GM13976 (cell line): ENCODE data around the gene PITHD1.

Experiments
- DNase-seq: peaks from one replicate; pipeline ENCODE4 v3.0.0; 2012; ENCODE audit warnings: low spot score
- CTCF ChIP-seq: IDR thresholded peaks from 2 replicates; pipeline ENCODE4 v1.5.1; 2012; ENCODE audit warnings: borderline replicate concordance, mild to moderate bottlenecking; ENCODE audit not compliant: insufficient read depth; ENCODE audit errors: extremely low read depth, missing control alignments, control extremely low read depth
- in situ Hi-C: fragments of 300-500 bp; cut with MboI; formaldehyde crosslinking; loops from one replicate; pipeline ENCODE4 v1.12.0; 2022; ENCODE audit warnings: low sequenced_read_pairs, mixed read lengths, inconsistent platforms; ENCODE audit not compliant: unreplicated experiment

PITHD1 gene

GRCh38 chr1:23743287-23744152 is 34.7 kb upstream of the PITHD1 start, which contains the start of gene ELOA:
Gene ELOA (plus strand): TSS chr1:23743471. CDS start chr1:23743504, 33 bp downstream.
- in situ Hi-C loops: loop anchor here (10.0 kb wide), 1 partner anchor 49 kb away; the partner anchor contains the start of gene RPL11
- TF ChIP-seq CTCF: no peak
- peak; percentile 95 for DNase-seq

GRCh38 chr1:23745515-23745914 is 32.7 kb upstream of the PITHD1 start:
- TF ChIP-seq CTCF: peak; percentile 25
- in situ Hi-C loops: loop anchor here (10.0 kb wide), 1 partner anchor 51 kb away; the partner anchor contains the start of gene RPL11
- DNase-seq: peak; percentile 77

- no peak for DNase-seq
- in situ Hi-C loops: loop anchor here (10.0 kb wide), 1 partner anchor 53 kb away; the partner anchor contains the start of gene RPL11
- no peak for TF ChIP-seq CTCF
Observed at GRCh38 chr1:23748016-23748415, 30.2 kb upstream of the PITHD1 start.

GRCh38 chr1:23751050-23751814 is 27.0 kb upstream of the PITHD1 start:
- peak; percentile 82 for DNase-seq
- in situ Hi-C loops: no loop called here
- TF ChIP-seq CTCF: peak; percentile 63

- no peak for DNase-seq
- TF ChIP-seq CTCF: no peak
- in situ Hi-C loops: no loop called here
Observed at GRCh38 chr1:23751815-23752200, 26.4 kb upstream of the PITHD1 start.

- no peak for TF ChIP-seq CTCF
- in situ Hi-C loops: no loop called here
Observed at GRCh38 chr1:23752909-23753308, 25.3 kb upstream of the PITHD1 start.

More at GRCh38 chr1:23752909-23753308, 25.3 kb upstream of the PITHD1 start:
- no peak for DNase-seq
